ENCODE data around the gene SLC38A9.
"Not testable (repeated sequence)": the region's sequence is repeated elsewhere in the genome, so short reads cannot be mapped to it uniquely, and the experiment has no call there.

SLC38A9 gene

GRCh38 chr5:55610542-55610941 is 101.6 kb downstream of the SLC38A9 start:
- TF ChIP-seq CTCF (IDR thresholded peaks at IDR 0.05; ENCODE audit: low read length) (no peak), EZH2phosphoT487 (IDR thresholded peaks at IDR 0.05; ENCODE audit: low read length) (no peak), EZH2 (optimal IDR thresholded peaks at IDR 0.05; ENCODE audit: low read depth, low read length) (no peak)
- Histone ChIP-seq H3K27me3 (replicated peaks; ENCODE audit: insufficient read depth, low read length) (no peaks in the 10 kb centered on the region), H3F3A (ENCODE audit: insufficient read depth, low read length) (no peaks in the 10 kb centered on the region), H3K4me3 (ENCODE audit: low read length) (no peak overlapping the region), H3K36me3 (replicated peaks; ENCODE audit: insufficient read depth, low read length) (no peaks in the 10 kb centered on the region), H3K27ac (ENCODE audit: low read length) (no peak overlapping the region), H3K9ac (ENCODE audit: low read length) (no peak overlapping the region), H3K4me1 (ENCODE audit: low read length) (no peaks in the 10 kb centered on the region), H2AFZ (ENCODE audit: low read length) (no peak overlapping the region), H4K20me1 (ENCODE audit: insufficient read depth, low read length) (no peaks in the 10 kb centered on the region), H3K9me2 (replicated peaks; ENCODE audit: insufficient read depth, low read length) (no peaks in the 10 kb centered on the region), H3K9me3 (replicated peaks; ENCODE audit: insufficient read depth, low read length) (no peaks in the 10 kb centered on the region), H3K79me2 (ENCODE audit: low read length) (no peaks in the 10 kb centered on the region), H3K4me2 (ENCODE audit: low read depth, low read length) (no peak overlapping the region)
- DNase-seq = no peak

- Histone ChIP-seq H3K27ac (ENCODE audit: low read length) (no peak overlapping the region), H3K4me1 (ENCODE audit: low read length) (0 out of 2 replicates have a peak, but pooled peaks cover 2% of the 10 kb centered on the region), H3K9me3 (replicated peaks; ENCODE audit: insufficient read depth, low read length) (no peaks in the 10 kb centered on the region), H3K4me2 (ENCODE audit: low read depth, low read length) (no peak overlapping the region), H3F3A (ENCODE audit: insufficient read depth, low read length) (no peaks in the 10 kb centered on the region), H4K20me1 (ENCODE audit: insufficient read depth, low read length) (no peaks in the 10 kb centered on the region), H3K9me2 (replicated peaks; ENCODE audit: insufficient read depth, low read length) (no peaks in the 10 kb centered on the region), H3K27me3 (replicated peaks; ENCODE audit: insufficient read depth, low read length) (no peaks in the 10 kb centered on the region), H3K79me2 (ENCODE audit: low read length) (no peaks in the 10 kb centered on the region), H3K4me3 (ENCODE audit: low read length) (no peak overlapping the region), H3K9ac (ENCODE audit: low read length) (no peak overlapping the region), H3K36me3 (replicated peaks; ENCODE audit: insufficient read depth, low read length) (no peaks in the 10 kb centered on the region), H2AFZ (ENCODE audit: low read length) (no peak overlapping the region)
- no peak for DNase-seq
- TF ChIP-seq EZH2phosphoT487 (IDR thresholded peaks at IDR 0.05; ENCODE audit: low read length) (no peak), CTCF (IDR thresholded peaks at IDR 0.05; ENCODE audit: low read length) (no peak), EZH2 (optimal IDR thresholded peaks at IDR 0.05; ENCODE audit: low read depth, low read length) (no peak)
Observed at GRCh38 chr5:55609413-55609812, 102.7 kb downstream of the SLC38A9 start.

GRCh38 chr5:55608595-55609349 is 103.4 kb downstream of the SLC38A9 start:
- no peak overlapping the region for H3K4me3 ChIP-seq (ENCODE audit: low read length)
- H3K27ac ChIP-seq (ENCODE audit: low read length) = no peak overlapping the region

GRCh38 chr5:55607309-55607708 is 104.8 kb downstream of the SLC38A9 start:
- H4K20me1 ChIP-seq (ENCODE audit: insufficient read depth, low read length); H3K4me2 ChIP-seq (ENCODE audit: low read depth, low read length); H3K9ac ChIP-seq (ENCODE audit: low read length); DNase-seq; H3K4me3 ChIP-seq (ENCODE audit: low read length); H3K9me2 ChIP-seq (replicated peaks; ENCODE audit: insufficient read depth, low read length); H3K79me2 ChIP-seq (ENCODE audit: low read length); H3K27me3 ChIP-seq (replicated peaks; ENCODE audit: insufficient read depth, low read length); H3K4me1 ChIP-seq (ENCODE audit: low read length); H3K27ac ChIP-seq (ENCODE audit: low read length); H3K9me3 ChIP-seq (replicated peaks; ENCODE audit: insufficient read depth, low read length); H3F3A ChIP-seq (ENCODE audit: insufficient read depth, low read length); H2AFZ ChIP-seq (ENCODE audit: low read length); H3K36me3 ChIP-seq (replicated peaks; ENCODE audit: insufficient read depth, low read length): not testable (repeated sequence)

More at GRCh38 chr5:55608595-55609349, 103.4 kb downstream of the SLC38A9 start:
- Histone ChIP-seq H3K36me3 (replicated peaks; ENCODE audit: insufficient read depth, low read length) (no peaks in the 10 kb centered on the region), H3K9ac (ENCODE audit: low read length) (no peak overlapping the region), H3K4me1 (ENCODE audit: low read length) (0 out of 2 replicates have a peak, but pooled peaks cover 5% of the 10 kb centered on the region), H3K9me3 (replicated peaks; ENCODE audit: insufficient read depth, low read length) (no peaks in the 10 kb centered on the region), H3K9me2 (replicated peaks; ENCODE audit: insufficient read depth, low read length) (no peaks in the 10 kb centered on the region), H3K27me3 (replicated peaks; ENCODE audit: insufficient read depth, low read length) (no peaks in the 10 kb centered on the region), H3K79me2 (ENCODE audit: low read length) (no peaks in the 10 kb centered on the region), H2AFZ (ENCODE audit: low read length) (no peak overlapping the region), H3K4me2 (ENCODE audit: low read depth, low read length) (no peak overlapping the region), H3F3A (ENCODE audit: insufficient read depth, low read length) (no peaks in the 10 kb centered on the region), H4K20me1 (ENCODE audit: insufficient read depth, low read length) (no peaks in the 10 kb centered on the region)
- no peak for DNase-seq
- TF ChIP-seq EZH2 (optimal IDR thresholded peaks at IDR 0.05; ENCODE audit: low read depth, low read length) (no peak), CTCF (IDR thresholded peaks at IDR 0.05; ENCODE audit: low read length) (no peak), EZH2phosphoT487 (IDR thresholded peaks at IDR 0.05; ENCODE audit: low read length) (no peak)
